B cell (primary cell): ENCODE measurements around the gene CCDC187.
"Not testable (repeated sequence)": the region's sequence is repeated elsewhere in the genome, so short reads cannot be mapped to it uniquely, and the experiment has no call there.

Experiments
- CTCF ChIP-seq: fragments of 200-600 bp; IDR thresholded peaks from one replicate; pipeline ENCODE4 v1.8.0; 2022; ENCODE audit warnings: antibody characterized with exemption, mild to moderate bottlenecking
- EZH2 ChIP-seq: IDR thresholded peaks from 2 replicates; pipeline ENCODE4 v1.6.1; 2012; ENCODE audit warnings: borderline replicate concordance, low read depth, mild to moderate bottlenecking, moderate library complexity, low read length; ENCODE audit not compliant: insufficient read depth, poor library complexity, severe bottlenecking

DNA sequence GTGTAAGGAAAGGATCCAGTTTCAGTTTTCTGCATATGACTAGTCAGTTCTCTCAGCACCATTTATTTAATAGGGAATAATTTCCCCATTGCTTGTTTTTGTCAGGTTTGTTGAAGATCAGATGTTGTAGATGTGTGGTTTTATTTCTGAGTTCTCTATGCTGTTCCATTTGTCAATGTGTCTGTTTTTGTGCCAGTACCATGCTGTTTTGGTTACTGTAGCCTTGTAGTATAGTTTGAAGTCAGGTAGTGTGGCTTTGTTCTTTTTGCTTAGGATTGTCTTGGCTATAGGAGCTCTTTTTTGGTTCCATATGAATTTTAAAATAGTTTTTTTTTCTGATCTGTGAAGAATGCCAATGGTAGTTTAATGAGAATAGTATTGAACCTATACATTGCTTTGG lies 17.1 kb upstream of the CCDC187 start:
- not testable (repeated sequence) for TF ChIP-seq CTCF, EZH2
